Measurements from ENCODE around the gene TPM4.

TPM4 gene

GRCh38 chr19:16134510-16134909 lies 58.2 kb downstream of the TPM4 start:
- DNase-seq = no peak

GRCh38 chr19:16135430-16136127 lies 59.3 kb downstream of the TPM4 start:
- no peak for DNase-seq

GRCh38 chr19:16136185-16136999 lies 60.1 kb downstream of the TPM4 start:
- DNase-seq = peak; percentile 33 to 55

GRCh38 chr19:16139752-16140151 lies 63.5 kb downstream of the TPM4 start:
- DNase-seq = no peak

GRCh38 chr19:16141043-16141442 lies 64.7 kb downstream of the TPM4 start:
- DNase-seq = no peak

GRCh38 chr19:16142032-16142580 lies 65.8 kb downstream of the TPM4 start:
- DNase-seq = no peak

- no peak for DNase-seq
Measured at GRCh38 chr19:16143399-16144215, 67.3 kb downstream of the TPM4 start, which contains the start of gene HSH2D. Gene HSH2D, plus strand, starts transcription at chr19:16143685. Its CDS starts 5,066 bp downstream, at chr19:16148751.

GRCh38 chr19:16144216-16144581 lies 67.9 kb downstream of the TPM4 start:
- DNase-seq = no peak

GRCh38 chr19:16146112-16146511 lies 69.8 kb downstream of the TPM4 start:
- no peak for DNase-seq

- no peak for DNase-seq
Measured at GRCh38 chr19:16148443-16149229, 72.3 kb downstream of the TPM4 start.
